OCI-LY1 (cell line): ENCODE data around the gene TNNI2.

Experiments
- EZH2 ChIP-seq: fragments of 200-600 bp; sonication (generic), shearing (Covaris generic); IDR thresholded peaks from 2 replicates; pipeline ENCODE4 v1.8.0; 2017; ENCODE audit warnings: borderline replicate concordance, mixed run types, mild to moderate bottlenecking, antibody characterized with exemption, low read length, moderate library complexity, mixed read lengths
- TF ChIP-seq, protein P1 (sequence below): fragments of 200-600 bp; sonication (generic), shearing (Covaris generic); IDR thresholded peaks from 2 replicates; pipeline ENCODE4 v1.5.1; 2017; ENCODE audit warnings: mild to moderate bottlenecking, antibody characterized with exemption, low read length, moderate library complexity, mixed read lengths

DNA sequence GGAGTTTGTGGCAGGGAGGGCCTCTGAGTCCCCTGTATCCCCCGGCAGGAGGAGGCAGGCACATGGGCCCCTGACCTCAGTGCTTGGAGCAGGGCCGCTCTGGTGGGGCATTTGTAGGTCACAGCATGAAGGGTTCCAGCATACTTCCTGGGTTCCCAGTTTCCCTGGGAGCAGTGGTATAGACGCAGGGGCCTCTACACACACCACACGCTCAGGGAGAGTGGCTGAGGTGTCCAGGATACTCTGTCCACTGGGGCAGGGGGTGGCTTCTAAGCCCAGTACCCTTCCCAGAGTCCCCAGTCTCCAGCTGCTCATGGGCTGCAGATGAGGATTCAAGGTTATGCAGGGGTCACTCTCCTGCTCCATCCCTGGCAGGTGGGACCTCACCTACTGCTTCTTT lies 20.2 kb downstream of the TNNI2 start:
- TF ChIP-seq EZH2: no peak
- TF ChIP-seq, protein P1, sequence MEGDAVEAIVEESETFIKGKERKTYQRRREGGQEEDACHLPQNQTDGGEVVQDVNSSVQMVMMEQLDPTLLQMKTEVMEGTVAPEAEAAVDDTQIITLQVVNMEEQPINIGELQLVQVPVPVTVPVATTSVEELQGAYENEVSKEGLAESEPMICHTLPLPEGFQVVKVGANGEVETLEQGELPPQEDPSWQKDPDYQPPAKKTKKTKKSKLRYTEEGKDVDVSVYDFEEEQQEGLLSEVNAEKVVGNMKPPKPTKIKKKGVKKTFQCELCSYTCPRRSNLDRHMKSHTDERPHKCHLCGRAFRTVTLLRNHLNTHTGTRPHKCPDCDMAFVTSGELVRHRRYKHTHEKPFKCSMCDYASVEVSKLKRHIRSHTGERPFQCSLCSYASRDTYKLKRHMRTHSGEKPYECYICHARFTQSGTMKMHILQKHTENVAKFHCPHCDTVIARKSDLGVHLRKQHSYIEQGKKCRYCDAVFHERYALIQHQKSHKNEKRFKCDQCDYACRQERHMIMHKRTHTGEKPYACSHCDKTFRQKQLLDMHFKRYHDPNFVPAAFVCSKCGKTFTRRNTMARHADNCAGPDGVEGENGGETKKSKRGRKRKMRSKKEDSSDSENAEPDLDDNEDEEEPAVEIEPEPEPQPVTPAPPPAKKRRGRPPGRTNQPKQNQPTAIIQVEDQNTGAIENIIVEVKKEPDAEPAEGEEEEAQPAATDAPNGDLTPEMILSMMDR: no peak
